HepG2 (cell line): ENCODE measurements around the gene SFXN5. TPM values are rescaled to one million over a fixed set of nuclear protein-coding genes. Genes with fewer than 3 reads are reported as not detected.

Experiments
- DMAP1 ChIP-seq: IDR thresholded peaks from 2 replicates; pipeline ENCODE4 v1.6.1; 2016
- FIP1L1 ChIP-seq: fragments of 200-400 bp; formaldehyde crosslinking; IDR thresholded peaks from 2 replicates; pipeline ENCODE4 v1.6.1; 2018; ENCODE audit warnings: low read depth, mild to moderate bottlenecking, low read length, moderate library complexity, borderline replicate concordance; ENCODE audit not compliant: insufficient read depth
- GMEB1 ChIP-seq: sonication (generic); formaldehyde crosslinking; IDR thresholded peaks from 2 replicates; pipeline ENCODE4 v1.5.1; 2020; ENCODE audit warnings: missing genetic modification reagents, mild to moderate bottlenecking, borderline replicate concordance
- ISX ChIP-seq: sonication (generic); formaldehyde crosslinking; conservative IDR thresholded peaks from 2 replicates; pipeline ENCODE4 v1.5.0; 2020; ENCODE audit warnings: missing genetic modification reagents
- JUN ChIP-seq: sonication (generic); formaldehyde crosslinking; IDR thresholded peaks from 2 replicates; pipeline ENCODE4 v1.4.0; 2020; ENCODE audit warnings: mild to moderate bottlenecking, missing genetic modification reagents
- KAT8 ChIP-seq: IDR thresholded peaks from 2 replicates; pipeline ENCODE4 v1.6.1; 2016; ENCODE audit warnings: missing genetic modification reagents, missing compliant biosample characterization
- KDM4B ChIP-seq: sonication (generic); formaldehyde crosslinking; IDR thresholded peaks from 2 replicates; pipeline ENCODE4 v1.4.0; 2020; ENCODE audit warnings: missing genetic modification reagents
- MAF1 ChIP-seq: sonication (generic); formaldehyde crosslinking; IDR thresholded peaks from 2 replicates; pipeline ENCODE4 v1.5.0; 2020; ENCODE audit warnings: missing genetic modification reagents, borderline replicate concordance
- MEF2D ChIP-seq: sonication (generic); formaldehyde crosslinking; IDR thresholded peaks from 2 replicates; pipeline ENCODE4 v1.5.1; 2020; ENCODE audit warnings: mild to moderate bottlenecking, missing genetic modification reagents
- PAX8 ChIP-seq: sonication (generic); formaldehyde crosslinking; IDR thresholded peaks from 2 replicates; pipeline ENCODE4 v1.8.0; 2022; ENCODE audit warnings: mild to moderate bottlenecking, missing genetic modification reagents, borderline replicate concordance
- RFX3 ChIP-seq: IDR thresholded peaks from 2 replicates; pipeline ENCODE4 v1.6.1; 2016; ENCODE audit warnings: missing biosample characterization, missing genetic modification reagents
- ZFX ChIP-seq: sonication (generic); formaldehyde crosslinking; IDR thresholded peaks from 2 replicates; pipeline ENCODE4 v1.4.0; 2020; ENCODE audit warnings: mild to moderate bottlenecking, low read depth, missing genetic modification reagents, moderate library complexity
- ZNF20 ChIP-seq: sonication (generic); formaldehyde crosslinking; IDR thresholded peaks from 2 replicates; pipeline ENCODE4 v1.4.0; 2020; ENCODE audit warnings: mild to moderate bottlenecking, moderate library complexity, missing genetic modification reagents
- ZNF260 ChIP-seq: sonication (generic); formaldehyde crosslinking; IDR thresholded peaks from 2 replicates; pipeline ENCODE4 v1.4.0; 2020; ENCODE audit warnings: missing genetic modification reagents, low read depth, mild to moderate bottlenecking, borderline replicate concordance
- ZNF317 ChIP-seq: sonication (generic); formaldehyde crosslinking; IDR thresholded peaks from 2 replicates; pipeline ENCODE4 v1.5.0; 2020; ENCODE audit warnings: mild to moderate bottlenecking, missing genetic modification reagents
- ZNF367 ChIP-seq: sonication (generic); formaldehyde crosslinking; IDR thresholded peaks from 2 replicates; pipeline ENCODE4 v1.4.0; 2020; ENCODE audit warnings: missing genetic modification reagents, borderline replicate concordance
- ZNF382 ChIP-seq: sonication (generic); formaldehyde crosslinking; IDR thresholded peaks from 2 replicates; pipeline ENCODE4 v1.5.0; 2020; ENCODE audit warnings: missing genetic modification reagents, mild to moderate bottlenecking, borderline replicate concordance
- ZNF451 ChIP-seq: sonication (generic); formaldehyde crosslinking; IDR thresholded peaks from 2 replicates; pipeline ENCODE4 v1.5.0; 2020; ENCODE audit warnings: mild to moderate bottlenecking, missing genetic modification reagents
- ZNF550 ChIP-seq: sonication (generic); formaldehyde crosslinking; IDR thresholded peaks from 2 replicates; pipeline ENCODE4 v1.4.0; 2020; ENCODE audit warnings: mild to moderate bottlenecking, missing genetic modification reagents, borderline replicate concordance
- ZNF558 ChIP-seq: sonication (generic); formaldehyde crosslinking; IDR thresholded peaks from 2 replicates; pipeline ENCODE4 v1.9.0; 2022; ENCODE audit warnings: mild to moderate bottlenecking, missing genetic modification reagents, borderline replicate concordance
- ZNF614 ChIP-seq: IDR thresholded peaks from 2 replicates; pipeline ENCODE4 v1.6.1; 2018; ENCODE audit warnings: missing biosample characterization, missing genetic modification reagents, inconsistent platforms, borderline replicate concordance
- ZNF777 ChIP-seq: sonication (generic); formaldehyde crosslinking; IDR thresholded peaks from 2 replicates; pipeline ENCODE4 v1.4.0; 2020; ENCODE audit warnings: missing genetic modification reagents
- ZNF790 ChIP-seq: sonication (generic); formaldehyde crosslinking; IDR thresholded peaks from 2 replicates; pipeline ENCODE4 v1.8.0; 2022; ENCODE audit warnings: missing genetic modification reagents, mild to moderate bottlenecking, borderline replicate concordance
- ZNF792 ChIP-seq: IDR thresholded peaks from 2 replicates; pipeline ENCODE4 v1.6.1; 2016
- polyA plus RNA-seq, 8 experiments: library from polyadenylated mRNA; depleted of rRNA in 3 of 8; stranded (reverse) in 7 of 8; unstranded in 1 of 8; fragments of >200 nt; fragmentation: Illumina TruSeq in 4 of 8; extraction: Trizol in 4 of 8; gene quantifications; 2 replicates each; pipeline versions ENCODE4 v1.2.1 to v1.2.3, GENCODE V29; 2011 to 2016; ENCODE audit warnings: low read depth in 4 of 8, missing spikeins in 1 of 8, mixed read lengths in 1 of 8; ENCODE audit not compliant: insufficient read depth in 1 of 8
- total RNA-seq, 5 experiments: library from RNA; depleted of rRNA; stranded (reverse); fragments of >200 nt; fragmentation: Illumina TruSeq; extraction: Trizol; gene quantifications; 2 replicates each; pipeline ENCODE4 v1.2.3, GENCODE V29; 2016; ENCODE audit warnings: low read depth in 1 of 5
- TF ChIP-seq, protein P1 (sequence below): sonication (generic); formaldehyde crosslinking; IDR thresholded peaks from 2 replicates; pipeline ENCODE4 v1.8.0; 2022; ENCODE audit warnings: missing genetic modification reagents, mild to moderate bottlenecking, moderate library complexity, borderline replicate concordance
- TF ChIP-seq, protein P2 (sequence below): sonication (generic); formaldehyde crosslinking; IDR thresholded peaks from 2 replicates; pipeline ENCODE4 v1.8.0; 2022; ENCODE audit warnings: missing genetic modification reagents, low read depth, mild to moderate bottlenecking, borderline replicate concordance

The SFXN5 gene
- total and polyA plus RNA-seq, 2 of the 13 experiments (the other 11 are each of a cell fraction or from before 2014, with no cell fraction given) = 34.9 to 37.4 TPM

DNA sequence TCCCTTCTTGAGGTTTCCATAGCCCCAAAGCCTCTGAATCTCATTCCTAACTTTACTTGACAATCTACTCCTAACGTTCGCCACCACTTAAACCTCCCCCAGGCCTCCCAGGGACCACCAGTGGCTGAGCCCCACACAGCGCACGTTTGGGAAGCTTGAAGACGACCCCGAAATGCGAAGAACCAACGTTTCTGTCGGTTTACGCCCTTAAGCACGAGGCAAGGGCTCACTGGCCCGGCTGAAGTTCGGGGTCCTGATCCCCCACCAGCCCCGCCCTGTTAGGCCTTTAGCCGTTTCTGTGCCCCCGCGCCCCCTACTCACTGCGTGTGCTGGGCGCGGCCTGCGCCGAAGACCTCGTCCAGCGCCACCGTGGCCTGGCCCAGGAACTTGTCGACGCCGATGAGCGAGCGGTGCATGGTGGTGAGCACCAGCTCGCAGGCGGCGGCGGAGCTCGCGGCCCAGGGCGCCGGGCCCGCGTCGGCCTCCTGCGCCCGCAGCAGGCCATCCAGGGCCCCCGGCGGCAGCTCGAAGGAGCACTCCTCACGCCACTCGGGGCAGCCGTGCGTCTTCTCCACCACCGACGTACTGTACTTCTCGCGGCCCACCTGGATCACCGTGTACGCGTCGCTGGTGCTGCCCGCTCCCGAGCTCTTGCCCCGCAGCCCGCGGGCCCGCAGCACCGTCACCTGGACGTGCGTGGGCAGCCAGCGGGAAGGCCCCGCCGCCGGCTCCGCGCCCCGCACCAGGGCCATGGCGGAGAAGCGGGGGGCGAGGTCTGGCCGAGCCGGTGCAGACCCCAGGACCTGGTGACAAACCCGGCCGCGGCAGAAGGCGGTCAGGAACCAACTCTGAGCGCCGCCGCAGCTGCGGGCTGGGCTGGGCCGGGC lies 40.8 kb upstream of the SFXN5 start (continued):
- TF ChIP-seq, protein P1, sequence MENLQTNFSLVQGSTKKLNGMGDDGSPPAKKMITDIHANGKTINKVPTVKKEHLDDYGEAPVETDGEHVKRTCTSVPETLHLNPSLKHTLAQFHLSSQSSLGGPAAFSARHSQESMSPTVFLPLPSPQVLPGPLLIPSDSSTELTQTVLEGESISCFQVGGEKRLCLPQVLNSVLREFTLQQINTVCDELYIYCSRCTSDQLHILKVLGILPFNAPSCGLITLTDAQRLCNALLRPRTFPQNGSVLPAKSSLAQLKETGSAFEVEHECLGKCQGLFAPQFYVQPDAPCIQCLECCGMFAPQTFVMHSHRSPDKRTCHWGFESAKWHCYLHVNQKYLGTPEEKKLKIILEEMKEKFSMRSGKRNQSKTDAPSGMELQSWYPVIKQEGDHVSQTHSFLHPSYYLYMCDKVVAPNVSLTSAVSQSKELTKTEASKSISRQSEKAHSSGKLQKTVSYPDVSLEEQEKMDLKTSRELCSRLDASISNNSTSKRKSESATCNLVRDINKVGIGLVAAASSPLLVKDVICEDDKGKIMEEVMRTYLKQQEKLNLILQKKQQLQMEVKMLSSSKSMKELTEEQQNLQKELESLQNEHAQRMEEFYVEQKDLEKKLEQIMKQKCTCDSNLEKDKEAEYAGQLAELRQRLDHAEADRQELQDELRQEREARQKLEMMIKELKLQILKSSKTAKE = no peak; the same call in 1 of the 2 replicates
- TF ChIP-seq KAT8 (CRISPR knock-in tag) = no peak; the same call in 1 of the 2 replicates
- TF ChIP-seq MAF1 (CRISPR knock-in tag) = no peak
- 0 out of 2 replicates have a peak, but pooled peaks have one; percentile 25 for TF ChIP-seq ZNF317 (CRISPR knock-in tag)
- peak; percentile 85; the same call in 1 of the 2 replicates for TF ChIP-seq ZNF558 (CRISPR knock-in tag)
- no peak for TF ChIP-seq ZNF260 (CRISPR knock-in tag)
- peak; percentile 76; the same call in 1 of the 2 replicates for TF ChIP-seq PAX8 (CRISPR knock-in tag)
- no peak for TF ChIP-seq GMEB1 (CRISPR knock-in tag)
- TF ChIP-seq JUN (CRISPR knock-in tag) = 0 out of 2 replicates have a peak, but pooled peaks have one; percentile 50
- TF ChIP-seq ZNF20 (CRISPR knock-in tag) = no peak
- no peak; the same call in 1 of the 2 replicates for TF ChIP-seq ZNF550
- TF ChIP-seq DMAP1 = peak; percentile 68
- no peak for TF ChIP-seq ZNF614 (CRISPR knock-in tag)
- TF ChIP-seq ZFX = peak; percentile 96
- TF ChIP-seq ISX (CRISPR knock-in tag) = peak; percentile 31; the same call in 1 of the 2 replicates
- no peak for TF ChIP-seq MEF2D (CRISPR knock-in tag)
- TF ChIP-seq ZNF451 = peak; percentile 84; the same call in 1 of the 2 replicates
- TF ChIP-seq RFX3 (CRISPR knock-in tag) = no peak
- TF ChIP-seq, protein P2, sequence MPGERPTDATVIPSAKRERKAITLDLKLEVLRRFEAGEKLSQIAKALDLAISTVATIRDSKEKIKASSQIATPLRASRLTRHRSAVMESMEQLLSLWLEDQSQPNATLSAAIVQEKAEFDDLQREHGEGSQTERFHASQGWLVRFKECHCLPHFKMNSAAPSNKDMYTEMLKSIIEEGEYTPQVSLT = no peak; the same call in 1 of the 2 replicates
- TF ChIP-seq KDM4B = 0 out of 2 replicates have a peak, but pooled peaks have one; percentile 65
- no peak for TF ChIP-seq ZNF382 (CRISPR knock-in tag)
- no peak for TF ChIP-seq ZNF792 (CRISPR knock-in tag)
- TF ChIP-seq ZNF790 (CRISPR knock-in tag) = peak; percentile 56
- TF ChIP-seq ZNF777 (CRISPR knock-in tag) = peak; percentile 96
- peak; percentile 39; the same call in 1 of the 2 replicates for TF ChIP-seq ZNF367
- no peak for TF ChIP-seq FIP1L1
